ENCODE results near the gene DBNDD2. TPM values are rescaled to one million over a fixed set of nuclear protein-coding genes. Genes with fewer than 3 reads are reported as not detected.

Gene DBNDD2
- total and polyA plus RNA-seq, 7 donors: 99.7 to 174 (median 111) TPM

GRCh38 chr20:45452772-45453691 lies 44.9 kb downstream of the DBNDD2 start:
- H3K4me3 ChIP-seq: no peak overlapping the region
- no peaks in the 10 kb centered on the region for H3K36me3 ChIP-seq
- peak overlapping the region in 2 of 4 donors; percentile 94 to 95 for H3K27ac ChIP-seq
- 72 to 74% methylated on average over 4 of the region's 4 CpGs for WGBS, 2 donors
- intact Hi-C loops (cut with DNase I): no loop called here
- no peaks in the 10 kb centered on the region for H3K27me3 ChIP-seq
- TF ChIP-seq POLR2A (IDR thresholded peaks at IDR 0.05) (no peak), CTCF (IDR thresholded peaks at IDR 0.05) (no peak), EP300 (IDR thresholded peaks at IDR 0.05) (no peak), POLR2AphosphoS5 (IDR thresholded peaks at IDR 0.05) (no peak)
- no peaks in the 10 kb centered on the region for H3K9me3 ChIP-seq
- no peak for DNase-seq
- H3K4me1 ChIP-seq: peaks cover 3 to 37% (median 23%) of the 10 kb centered on the region in 4 donors

GRCh38 chr20:45456632-45457031 lies 48.5 kb downstream of the DBNDD2 start:
- Histone ChIP-seq H3K27ac (no peak overlapping the region), H3K4me3 (no peak overlapping the region), H3K9me3 (no peaks in the 10 kb centered on the region), H3K27me3 (no peaks in the 10 kb centered on the region), H3K4me1 (peaks cover 0 to 24% (median 0%) of the 10 kb centered on the region in 4 donors), H3K36me3 (no peaks in the 10 kb centered on the region)
- DNase-seq: no peak
- WGBS, 2 donors: 7 to 25% methylated on average over 6 of the region's 6 CpGs
- intact Hi-C loops (cut with DNase I): no loop called here
- TF ChIP-seq POLR2A (IDR thresholded peaks at IDR 0.05) (no peak), CTCF (IDR thresholded peaks at IDR 0.05) (peak in 1 of 4 experiments; percentile 20), EP300 (IDR thresholded peaks at IDR 0.05) (no peak)

- DNase-seq: no peak
- Histone ChIP-seq H3K36me3 (no peaks in the 10 kb centered on the region), H3K27ac (no peak overlapping the region), H3K9me3 (no peaks in the 10 kb centered on the region), H3K27me3 (no peaks in the 10 kb centered on the region), H3K4me3 (no peak overlapping the region), H3K4me1 (peaks cover 0 to 17% (median under 1%) of the 10 kb centered on the region in 4 donors)
- intact Hi-C loops (cut with DNase I): no loop called here
- TF ChIP-seq POLR2AphosphoS5 (IDR thresholded peaks at IDR 0.05) (no peak), CTCF (IDR thresholded peaks at IDR 0.05) (peak in 1 of 4 experiments; percentile 13)
- WGBS, 2 donors: 76 to 79% methylated on average over 5 of the region's 5 CpGs
Observed at GRCh38 chr20:45459606-45460005, 51.5 kb downstream of the DBNDD2 start.

Small RNAs within 50 kb of the gene (small RNA-seq; reads per million reads assigned to genes)
- 0 reads per million in 3 donors for gene MIR6812

Other genes with a start within 250 kb of the DBNDD2 start
- not detected for gene PI3, start 233.4 kb upstream of the DBNDD2 start, total RNA-seq
- 1,000 to 10,000 TPM in 1 of 3 donors, 10 to 100 TPM in 2; 52.0 to 2,021 (median 84.1) TPM for gene PI3, start 233.4 kb upstream of the DBNDD2 start, polyA plus RNA-seq
- not detected for gene SEMG1, start 201.3 kb upstream of the DBNDD2 start, total RNA-seq
- gene SEMG1, start 201.3 kb upstream of the DBNDD2 start, polyA plus RNA-seq: under 1 TPM in 1 of 3 donors, not detected in 2; 0.26 TPM
- not detected for gene SEMG2, start 186.9 kb upstream of the DBNDD2 start, total RNA-seq
- gene SEMG2, start 186.9 kb upstream of the DBNDD2 start, polyA plus RNA-seq: not detected
- gene SLPI, start 153.7 kb upstream of the DBNDD2 start, total RNA-seq: 10 to 100 TPM in 3 of 4 donors, 1 to 10 TPM in 1; 2.4 to 56.9 (median 20.6) TPM
- gene SLPI, start 153.7 kb upstream of the DBNDD2 start, polyA plus RNA-seq: 100 to 1,000 TPM in 1 of 3 donors, 10 to 100 TPM in 2; 38.8 to 234 (median 82.3) TPM
- gene RBPJL, start 101.4 kb upstream of the DBNDD2 start, total RNA-seq: not detected
- gene RBPJL, start 101.4 kb upstream of the DBNDD2 start, polyA plus RNA-seq: 1 to 10 TPM in 1 of 3 donors, not detected in 2; 1.8 TPM
- not detected for gene MATN4, start 100.0 kb upstream of the DBNDD2 start, total RNA-seq
- gene MATN4, start 100.0 kb upstream of the DBNDD2 start, polyA plus RNA-seq: under 1 TPM in 1 of 3 donors, not detected in 2; 0.17 TPM
- gene SDC4, start 59.9 kb upstream of the DBNDD2 start, total RNA-seq: 100 to 1,000 TPM in 1 of 4 donors, 10 to 100 TPM in 3; 79.9 to 149 (median 88.5) TPM
- gene SDC4, start 59.9 kb upstream of the DBNDD2 start, polyA plus RNA-seq: 10 to 100 TPM; 22.2 to 63.9 (median 23.6) TPM
- gene SYS1, start 45.1 kb upstream of the DBNDD2 start, total RNA-seq: 10 to 100 TPM; 44.2 to 58.7 (median 52.2) TPM
- gene SYS1, start 45.1 kb upstream of the DBNDD2 start, polyA plus RNA-seq: 10 to 100 TPM; 14.4 to 35.6 (median 17.1) TPM
- under 1 TPM in 1 of 4 donors, not detected in 3; 0.36 TPM for gene TP53TG5, start 30.0 kb upstream of the DBNDD2 start, total RNA-seq
- gene TP53TG5, start 30.0 kb upstream of the DBNDD2 start, polyA plus RNA-seq: under 1 TPM in 1 of 3 donors, not detected in 2; 0.03 TPM
- 10 to 100 TPM; 49.7 to 66.7 (median 56.1) TPM for gene PIGT, start 7.9 kb downstream of the DBNDD2 start, total RNA-seq
- gene PIGT, start 7.9 kb downstream of the DBNDD2 start, polyA plus RNA-seq: 10 to 100 TPM; 33.0 to 98.7 (median 43.0) TPM
- gene WFDC2, start 61.5 kb downstream of the DBNDD2 start, total RNA-seq: 10 to 100 TPM; 33.9 to 94.1 (median 39.6) TPM
- gene WFDC2, start 61.5 kb downstream of the DBNDD2 start, polyA plus RNA-seq: 10 to 100 TPM; 29.6 to 86.6 (median 65.5) TPM
- gene SPINT3, start 107.3 kb downstream of the DBNDD2 start, total RNA-seq: not detected
- gene SPINT3, start 107.3 kb downstream of the DBNDD2 start, polyA plus RNA-seq: not detected
- gene WFDC6, start 131.2 kb downstream of the DBNDD2 start, total RNA-seq: not detected
- not detected for gene WFDC6, start 131.2 kb downstream of the DBNDD2 start, polyA plus RNA-seq
- gene EPPIN, start 139.1 kb downstream of the DBNDD2 start, total RNA-seq: not detected
- not detected for gene EPPIN, start 139.1 kb downstream of the DBNDD2 start, polyA plus RNA-seq
- not detected for gene WFDC8, start 171.0 kb downstream of the DBNDD2 start, total RNA-seq
- gene WFDC8, start 171.0 kb downstream of the DBNDD2 start, polyA plus RNA-seq: not detected
- not detected for gene WFDC10A, start 221.4 kb downstream of the DBNDD2 start, total RNA-seq
- not detected for gene WFDC10A, start 221.4 kb downstream of the DBNDD2 start, polyA plus RNA-seq
- gene WFDC9, start 223.0 kb downstream of the DBNDD2 start, total RNA-seq: not detected
- gene WFDC9, start 223.0 kb downstream of the DBNDD2 start, polyA plus RNA-seq: not detected